GM12873 (cell line): ENCODE measurements around the gene PIK3R3.

Source experiments
- TF ChIP-seq, protein P1 (sequence below): IDR thresholded peaks from 2 replicates; pipeline ENCODE4 v1.5.1; 2012; ENCODE audit warnings: low read depth, mild to moderate bottlenecking, moderate library complexity, low read length, control low read depth; ENCODE audit not compliant: insufficient read depth; ENCODE audit errors: missing control alignments

PIK3R3 gene

DNA sequence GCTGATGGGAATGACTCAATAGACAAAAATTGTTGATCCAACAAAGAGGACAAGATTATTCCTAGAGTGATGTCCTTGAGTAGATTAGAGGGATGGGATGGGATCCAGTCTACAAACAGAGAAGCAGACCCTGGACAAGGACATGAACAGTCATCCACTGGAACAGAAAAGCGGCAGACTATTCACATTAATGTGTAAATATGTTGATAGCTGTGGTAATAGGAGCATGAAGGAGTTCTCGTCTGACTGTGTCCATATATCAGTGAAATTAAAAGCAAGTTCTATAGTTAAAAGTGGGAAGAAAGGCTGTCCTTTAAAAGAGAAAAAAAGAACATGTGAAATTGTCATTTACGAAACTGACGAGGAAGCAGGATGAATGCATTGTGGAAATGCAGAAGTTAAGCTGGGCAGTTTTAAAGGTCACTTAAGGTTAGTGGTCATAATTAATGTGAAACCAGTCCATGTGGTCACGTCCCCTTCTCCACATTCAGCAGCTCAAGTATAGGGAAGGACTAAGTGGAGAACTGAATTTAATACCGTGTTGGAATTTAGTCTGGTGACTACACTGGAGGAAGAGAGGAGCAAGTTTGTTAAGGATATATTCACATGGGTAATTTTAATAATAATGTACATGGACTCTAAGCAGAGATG, 62.1 kb downstream of the PIK3R3 start:
- TF ChIP-seq, protein P1, sequence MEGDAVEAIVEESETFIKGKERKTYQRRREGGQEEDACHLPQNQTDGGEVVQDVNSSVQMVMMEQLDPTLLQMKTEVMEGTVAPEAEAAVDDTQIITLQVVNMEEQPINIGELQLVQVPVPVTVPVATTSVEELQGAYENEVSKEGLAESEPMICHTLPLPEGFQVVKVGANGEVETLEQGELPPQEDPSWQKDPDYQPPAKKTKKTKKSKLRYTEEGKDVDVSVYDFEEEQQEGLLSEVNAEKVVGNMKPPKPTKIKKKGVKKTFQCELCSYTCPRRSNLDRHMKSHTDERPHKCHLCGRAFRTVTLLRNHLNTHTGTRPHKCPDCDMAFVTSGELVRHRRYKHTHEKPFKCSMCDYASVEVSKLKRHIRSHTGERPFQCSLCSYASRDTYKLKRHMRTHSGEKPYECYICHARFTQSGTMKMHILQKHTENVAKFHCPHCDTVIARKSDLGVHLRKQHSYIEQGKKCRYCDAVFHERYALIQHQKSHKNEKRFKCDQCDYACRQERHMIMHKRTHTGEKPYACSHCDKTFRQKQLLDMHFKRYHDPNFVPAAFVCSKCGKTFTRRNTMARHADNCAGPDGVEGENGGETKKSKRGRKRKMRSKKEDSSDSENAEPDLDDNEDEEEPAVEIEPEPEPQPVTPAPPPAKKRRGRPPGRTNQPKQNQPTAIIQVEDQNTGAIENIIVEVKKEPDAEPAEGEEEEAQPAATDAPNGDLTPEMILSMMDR: no peak

DNA sequence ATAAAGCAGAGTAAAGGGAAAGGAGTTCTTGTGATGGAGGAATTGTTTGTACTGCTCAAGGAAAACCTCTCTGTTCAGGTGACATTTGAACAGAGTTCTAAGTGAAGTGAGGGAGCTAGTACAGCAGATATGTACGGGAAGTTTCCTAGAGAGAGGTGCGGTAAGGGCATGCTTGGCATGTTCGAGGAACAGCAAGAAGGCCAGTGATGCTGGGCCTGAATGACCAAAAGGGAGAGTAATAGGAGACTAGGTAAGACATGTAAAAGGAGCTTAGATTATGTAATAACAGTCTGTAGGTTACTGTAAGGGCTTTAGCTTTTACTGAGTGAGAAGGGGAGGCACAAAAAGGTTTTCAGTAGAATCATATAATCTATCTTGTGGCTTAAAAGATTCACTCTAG, 63.9 kb downstream of the PIK3R3 start:
- TF ChIP-seq, protein P1: no peak

DNA sequence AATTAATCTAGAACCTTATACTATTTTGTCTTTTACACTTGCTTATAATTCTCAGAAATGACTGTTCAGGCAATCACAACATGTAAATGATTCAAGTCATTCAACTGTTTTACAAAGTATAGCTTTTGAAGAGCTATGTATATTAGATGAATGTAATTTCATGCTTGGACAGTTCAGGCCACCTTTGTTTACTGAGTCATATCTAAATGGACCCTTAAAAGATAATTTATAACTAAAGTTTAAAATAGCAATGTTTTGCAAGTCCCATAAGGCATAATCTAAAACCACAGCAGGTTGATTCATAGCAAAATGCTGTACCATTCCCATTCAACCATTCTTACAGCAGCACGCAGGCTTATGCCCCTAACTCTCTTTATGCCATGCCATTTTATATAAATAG, 64.8 kb downstream of the PIK3R3 start:
- TF ChIP-seq, protein P1: no peak

DNA sequence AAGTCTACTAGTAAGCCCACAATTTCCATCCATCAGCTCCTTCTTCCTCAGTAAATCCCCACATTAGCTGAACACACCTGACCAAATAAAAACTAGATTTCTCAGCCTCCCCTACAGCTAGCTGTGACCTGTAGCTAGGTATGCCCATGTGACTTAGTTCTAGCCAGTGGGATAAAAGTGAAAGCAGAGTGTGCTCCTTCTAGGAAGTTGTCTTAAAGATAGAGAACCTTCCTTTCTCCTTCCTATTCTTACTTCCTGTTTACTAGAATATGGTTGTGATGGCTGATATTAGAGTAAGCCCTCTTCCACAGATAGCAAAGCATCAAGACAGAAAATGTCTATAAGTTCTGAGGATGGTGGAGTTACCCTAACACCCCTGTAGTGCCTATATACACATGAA, 67.0 kb downstream of the PIK3R3 start:
- TF ChIP-seq, protein P1: no peak

DNA sequence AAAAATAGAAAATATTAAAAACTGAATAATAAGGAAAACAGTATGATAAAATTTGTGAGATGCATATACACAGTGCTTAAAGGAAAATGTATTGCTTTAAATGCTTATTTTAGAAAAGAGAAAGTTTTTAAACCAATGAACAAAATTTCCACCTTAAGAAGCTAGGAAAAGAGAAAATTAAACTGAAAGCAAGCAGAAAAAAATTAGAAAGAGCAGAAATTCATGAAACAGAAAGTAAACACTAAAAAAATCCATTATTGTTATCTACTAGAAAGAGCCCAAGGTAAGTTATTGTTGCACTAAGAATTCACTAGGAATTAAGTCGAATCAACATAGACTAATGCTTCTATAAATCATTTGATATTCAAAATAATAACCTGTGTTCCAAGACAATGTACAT, 67.7 kb downstream of the PIK3R3 start:
- TF ChIP-seq, protein P1: no peak

DNA sequence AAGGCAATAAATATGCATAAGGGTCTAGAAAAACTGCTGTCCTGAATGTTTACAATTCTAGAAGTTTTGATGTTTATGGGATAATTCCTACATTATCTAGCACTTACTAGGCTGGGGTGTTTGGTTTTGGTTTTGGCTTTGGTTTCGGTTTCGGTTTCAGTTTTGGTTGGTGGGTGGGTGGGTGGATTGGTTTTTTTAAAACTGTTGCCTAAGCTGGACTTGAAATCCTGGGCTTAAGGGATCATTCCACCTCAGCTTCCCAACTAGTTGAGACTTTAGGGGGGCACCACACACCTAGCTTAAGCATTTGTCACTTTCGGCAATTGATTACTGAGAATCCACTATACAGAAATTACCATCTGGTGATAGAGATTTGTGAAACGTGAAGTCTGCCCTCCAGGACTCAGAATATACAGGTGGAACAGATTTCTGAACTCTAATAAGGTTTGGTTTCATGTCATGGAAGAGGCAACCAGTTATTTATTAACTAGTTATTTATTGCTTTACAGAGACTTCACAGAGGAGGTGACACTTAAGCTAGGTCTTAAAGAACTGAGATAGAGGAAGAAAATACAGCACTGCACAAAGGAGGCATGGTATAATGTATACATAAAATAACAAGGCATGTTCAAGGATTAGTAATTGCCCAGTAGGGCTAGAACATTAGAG, 69.6 kb downstream of the PIK3R3 start:
- TF ChIP-seq, protein P1: no peak

DNA sequence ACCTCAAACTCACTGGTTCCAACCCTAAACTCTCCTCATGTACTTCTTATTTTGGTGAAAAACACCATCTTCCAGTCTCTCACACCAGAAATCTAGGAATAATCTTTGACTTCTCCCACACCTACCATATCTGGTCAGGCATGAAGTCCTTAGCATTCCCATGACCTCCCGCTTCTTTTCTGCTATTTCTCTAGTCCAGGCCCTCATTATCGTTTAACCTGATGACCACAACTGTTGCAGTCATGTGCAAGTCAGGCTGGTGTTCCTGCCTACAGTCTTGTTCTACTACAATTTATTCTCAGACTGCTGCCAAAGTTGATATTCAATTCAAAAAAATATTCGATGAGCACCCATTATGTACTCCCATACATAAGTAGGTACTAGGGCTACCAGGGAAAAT, 71.3 kb downstream of the PIK3R3 start:
- TF ChIP-seq, protein P1: no peak
